Measurements from ENCODE around the gene EFCAB14.
"Not testable (repeated sequence)": the region's sequence is repeated elsewhere in the genome, so short reads cannot be mapped to it uniquely, and the experiment has no call there.

EFCAB14 gene

GRCh38 chr1:46721686-46722205 is 2.8 kb upstream of the EFCAB14 start:
- no peak for DNase-seq

- no peak for DNase-seq
These were observed 2.3 kb upstream of the EFCAB14 start for GRCh38 chr1:46721204-46721603.

GRCh38 chr1:46720319-46720718 is 1.4 kb upstream of the EFCAB14 start:
- DNase-seq: not testable (repeated sequence)

GRCh38 chr1:46719689-46720088 is 775 bp upstream of the EFCAB14 start:
- no peak for DNase-seq

- no peak for DNase-seq
These were observed 581 bp downstream of the EFCAB14 start for GRCh38 chr1:46718340-46718726.

GRCh38 chr1:46717654-46718053 is 1.3 kb downstream of the EFCAB14 start:
- no peak for DNase-seq

- no peak for DNase-seq
These were observed 3.9 kb downstream of the EFCAB14 start for GRCh38 chr1:46714976-46715375.

- no peak for DNase-seq
These were observed 10.8 kb downstream of the EFCAB14 start for GRCh38 chr1:46708121-46708520.

- DNase-seq: no peak
These were observed 13.5 kb downstream of the EFCAB14 start for GRCh38 chr1:46705408-46705807.

GRCh38 chr1:46703927-46704641 is 14.8 kb downstream of the EFCAB14 start:
- DNase-seq: no peak

- DNase-seq: no peak
These were observed 19.2 kb downstream of the EFCAB14 start for GRCh38 chr1:46699666-46700065.

GRCh38 chr1:46697053-46697452 is 21.9 kb downstream of the EFCAB14 start:
- DNase-seq: no peak

- not testable (repeated sequence) for DNase-seq
These were observed 24.2 kb downstream of the EFCAB14 start for GRCh38 chr1:46694676-46695075.

GRCh38 chr1:46692811-46693770 is 25.8 kb downstream of the EFCAB14 start:
- no peak for DNase-seq

- DNase-seq: no peak
These were observed 26.7 kb downstream of the EFCAB14 start for GRCh38 chr1:46691997-46692790.

GRCh38 chr1:46690931-46691421 is 27.9 kb downstream of the EFCAB14 start:
- DNase-seq: no peak

GRCh38 chr1:46689897-46690296 is 29.0 kb downstream of the EFCAB14 start:
- no peak for DNase-seq

- no peak for DNase-seq
These were observed 29.6 kb downstream of the EFCAB14 start for GRCh38 chr1:46689356-46689755.

- no peak for DNase-seq
These were observed 30.9 kb downstream of the EFCAB14 start for GRCh38 chr1:46687921-46688509.

GRCh38 chr1:46687093-46687659 is 31.7 kb downstream of the EFCAB14 start:
- no peak for DNase-seq

- DNase-seq: no peak
These were observed 32.7 kb downstream of the EFCAB14 start for GRCh38 chr1:46686255-46686654.

- no peak for DNase-seq
These were observed 34.2 kb downstream of the EFCAB14 start for GRCh38 chr1:46684670-46685069.

Data from cortex of kidney (tissue), 1 donor.